GM18519 (cell line): ENCODE results near the gene RNU6-9.

Source experiments
- ATAC-seq: cut with Tn5 transposase; IDR thresholded peaks from one replicate; pipeline ENCODE4 v1.9.1; 2021; ENCODE audit warnings: mild to moderate bottlenecking, moderate library complexity; ENCODE audit not compliant: unreplicated experiment, low FRiP score

The RNU6-9 gene

DNA sequence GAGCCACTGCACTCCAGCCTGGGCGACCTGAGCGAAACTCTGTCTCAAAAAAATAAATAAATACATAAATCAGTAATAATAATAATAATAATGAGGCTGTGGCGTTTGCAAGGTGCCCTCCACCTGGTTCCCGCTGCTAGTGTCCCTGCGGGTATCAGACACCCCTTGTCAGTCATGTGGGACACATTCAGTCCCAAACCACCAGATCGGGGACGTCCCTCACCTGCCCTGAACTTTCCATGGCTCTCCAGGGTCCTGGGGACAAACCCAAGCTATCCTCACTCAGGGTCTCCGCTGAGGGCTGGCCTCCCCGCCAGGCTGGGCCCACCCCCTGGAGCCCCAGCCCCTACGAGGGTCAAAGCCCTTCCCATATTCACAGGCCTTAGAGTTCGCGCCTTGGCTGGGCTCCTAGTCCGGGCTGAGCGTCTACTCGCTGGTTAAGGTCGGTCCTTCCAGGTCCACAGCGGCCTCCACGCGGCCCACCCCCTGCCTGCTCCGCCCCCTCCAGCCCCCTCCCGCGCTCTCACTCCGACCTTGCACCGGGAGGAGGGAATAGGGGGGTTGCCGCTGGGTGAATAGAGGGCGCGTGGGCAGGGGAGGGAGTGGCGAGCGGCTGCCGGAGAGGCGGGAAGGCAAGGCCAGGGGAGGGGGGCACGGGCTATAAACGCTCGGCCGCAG, 23.5 kb downstream of the RNU6-9 start:
- ATAC-seq = no peak

GRCh38 chr19:917323-918151, 24.3 kb downstream of the RNU6-9 start, which contains the start of gene KISS1R:
Gene KISS1R (plus strand): TSS chr19:917333. CDS start chr19:917503, 170 bp downstream.
- ATAC-seq = no peak

- ATAC-seq = no peak
These were observed 24.8 kb downstream of the RNU6-9 start for GRCh38 chr19:918152-918437.

GRCh38 chr19:918481-919198, 25.4 kb downstream of the RNU6-9 start:
- no peak for ATAC-seq

- ATAC-seq = no peak
These were observed 26.1 kb downstream of the RNU6-9 start for GRCh38 chr19:919199-920050.

GRCh38 chr19:920051-920864, 27.0 kb downstream of the RNU6-9 start:
- ATAC-seq = no peak

GRCh38 chr19:924553-925086, 31.3 kb downstream of the RNU6-9 start:
- ATAC-seq = no peak

- no peak for ATAC-seq
These were observed 31.8 kb downstream of the RNU6-9 start for GRCh38 chr19:925087-925525.

- peak; percentile 47 for ATAC-seq
These were observed 32.4 kb downstream of the RNU6-9 start, which contains the start of gene ARID3A for GRCh38 chr19:925526-926322. Gene ARID3A (plus strand): TSS chr19:926035. CDS start chr19:929529, 3,494 bp downstream.

- ATAC-seq = no peak
These were observed 33.0 kb downstream of the RNU6-9 start for GRCh38 chr19:926323-926588.

- no peak for ATAC-seq
These were observed 33.5 kb downstream of the RNU6-9 start for GRCh38 chr19:926589-927350.

- no peak for ATAC-seq
These were observed 34.1 kb downstream of the RNU6-9 start for GRCh38 chr19:927351-927779.

DNA sequence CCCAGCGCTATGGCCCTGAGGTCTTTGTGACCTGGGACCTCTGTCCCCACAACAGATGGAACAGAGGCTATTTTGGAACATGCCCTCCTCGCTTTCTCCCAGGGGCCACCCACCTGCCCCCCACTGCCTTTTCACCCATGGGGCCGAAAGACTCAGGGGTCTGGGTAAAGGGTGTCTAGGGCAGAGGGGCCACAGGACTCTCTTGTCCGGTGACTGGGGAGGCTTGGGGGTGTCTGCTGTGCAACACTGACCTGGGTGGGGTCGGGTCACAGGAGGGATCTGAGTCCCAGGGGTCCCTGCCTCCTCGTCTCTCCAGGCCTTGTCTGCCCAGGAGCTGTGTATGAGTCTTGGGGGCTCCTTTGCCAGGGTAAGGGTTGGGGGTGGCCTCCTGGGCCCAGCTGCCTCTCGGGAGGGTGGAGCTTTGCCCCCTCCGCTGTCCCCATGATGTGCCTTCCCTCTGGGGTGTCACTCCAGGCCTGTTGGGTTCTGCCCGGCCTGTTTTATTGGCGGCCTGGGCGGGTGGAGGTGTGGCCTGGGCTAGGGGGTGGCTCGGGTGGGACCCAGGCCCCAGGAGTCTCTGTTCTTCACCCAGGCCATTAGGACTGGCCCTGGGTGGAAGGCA, 34.6 kb downstream of the RNU6-9 start:
- no peak for ATAC-seq

GRCh38 chr19:928471-929202, 35.4 kb downstream of the RNU6-9 start:
- no peak for ATAC-seq

DNA sequence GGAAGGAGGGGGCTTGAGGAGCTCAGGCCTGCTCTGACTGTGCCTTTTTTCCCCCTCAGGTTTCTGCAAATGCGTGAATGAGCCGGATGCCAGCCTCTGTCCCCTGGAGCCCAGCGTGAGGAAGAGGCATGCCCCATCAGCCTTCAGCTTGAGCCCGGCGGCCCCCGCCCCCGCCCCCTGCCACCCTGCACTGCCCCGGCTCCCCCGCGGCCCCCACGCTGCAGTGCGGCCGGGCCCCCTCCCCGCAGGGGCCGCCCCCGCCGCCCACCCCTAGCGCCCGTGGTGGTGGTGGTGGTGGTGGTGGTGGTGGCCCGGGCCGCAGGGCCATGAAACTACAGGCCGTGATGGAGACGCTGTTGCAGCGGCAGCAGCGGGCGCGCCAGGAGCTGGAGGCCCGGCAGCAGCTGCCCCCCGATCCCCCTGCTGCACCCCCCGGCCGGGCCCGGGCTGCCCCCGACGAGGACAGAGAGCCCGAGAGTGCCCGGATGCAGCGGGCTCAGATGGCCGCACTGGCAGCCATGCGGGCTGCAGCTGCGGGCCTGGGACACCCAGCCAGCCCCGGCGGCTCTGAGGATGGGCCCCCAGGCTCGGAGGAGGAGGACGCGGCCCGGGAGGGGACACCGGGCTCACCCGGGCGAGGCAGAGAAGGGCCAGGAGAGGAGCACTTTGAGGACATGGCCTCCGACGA, 36.1 kb downstream of the RNU6-9 start:
- no peak for ATAC-seq

GRCh38 chr19:929891-930258, 36.6 kb downstream of the RNU6-9 start:
- ATAC-seq = no peak
